ENCODE data around the gene GTF2F2.

DNA sequence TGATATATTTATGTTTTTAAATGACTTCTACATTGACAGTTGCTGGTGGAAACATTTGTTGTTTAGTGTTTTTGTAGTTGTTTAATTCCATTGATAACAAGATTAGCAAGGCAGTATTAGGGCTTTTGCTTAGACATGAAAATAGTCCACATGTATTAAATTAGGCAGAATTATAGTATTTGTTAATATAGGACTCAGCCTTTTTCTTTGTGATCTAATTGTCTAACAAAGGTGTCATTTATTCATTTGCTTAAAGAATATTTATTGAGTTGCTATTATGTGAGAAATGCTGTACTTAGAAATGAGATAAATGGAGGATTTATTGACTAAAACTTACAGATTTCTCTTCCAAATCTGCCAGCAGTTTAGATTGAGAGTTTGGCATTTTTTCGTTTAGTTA is 122.2 kb downstream of the GTF2F2 start:
- TF ChIP-seq NFATC4 (CRISPR knock-in tag; IDR thresholded peaks at IDR 0.05), result no peak
- no peak for TF ChIP-seq JUN (CRISPR knock-in tag; IDR thresholded peaks at IDR 0.05)
- TF ChIP-seq, protein P1, sequence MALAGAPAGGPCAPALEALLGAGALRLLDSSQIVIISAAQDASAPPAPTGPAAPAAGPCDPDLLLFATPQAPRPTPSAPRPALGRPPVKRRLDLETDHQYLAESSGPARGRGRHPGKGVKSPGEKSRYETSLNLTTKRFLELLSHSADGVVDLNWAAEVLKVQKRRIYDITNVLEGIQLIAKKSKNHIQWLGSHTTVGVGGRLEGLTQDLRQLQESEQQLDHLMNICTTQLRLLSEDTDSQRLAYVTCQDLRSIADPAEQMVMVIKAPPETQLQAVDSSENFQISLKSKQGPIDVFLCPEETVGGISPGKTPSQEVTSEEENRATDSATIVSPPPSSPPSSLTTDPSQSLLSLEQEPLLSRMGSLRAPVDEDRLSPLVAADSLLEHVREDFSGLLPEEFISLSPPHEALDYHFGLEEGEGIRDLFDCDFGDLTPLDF (CRISPR knock-in tag; IDR thresholded peaks at IDR 0.05), result no peak
- TF ChIP-seq, protein P2, sequence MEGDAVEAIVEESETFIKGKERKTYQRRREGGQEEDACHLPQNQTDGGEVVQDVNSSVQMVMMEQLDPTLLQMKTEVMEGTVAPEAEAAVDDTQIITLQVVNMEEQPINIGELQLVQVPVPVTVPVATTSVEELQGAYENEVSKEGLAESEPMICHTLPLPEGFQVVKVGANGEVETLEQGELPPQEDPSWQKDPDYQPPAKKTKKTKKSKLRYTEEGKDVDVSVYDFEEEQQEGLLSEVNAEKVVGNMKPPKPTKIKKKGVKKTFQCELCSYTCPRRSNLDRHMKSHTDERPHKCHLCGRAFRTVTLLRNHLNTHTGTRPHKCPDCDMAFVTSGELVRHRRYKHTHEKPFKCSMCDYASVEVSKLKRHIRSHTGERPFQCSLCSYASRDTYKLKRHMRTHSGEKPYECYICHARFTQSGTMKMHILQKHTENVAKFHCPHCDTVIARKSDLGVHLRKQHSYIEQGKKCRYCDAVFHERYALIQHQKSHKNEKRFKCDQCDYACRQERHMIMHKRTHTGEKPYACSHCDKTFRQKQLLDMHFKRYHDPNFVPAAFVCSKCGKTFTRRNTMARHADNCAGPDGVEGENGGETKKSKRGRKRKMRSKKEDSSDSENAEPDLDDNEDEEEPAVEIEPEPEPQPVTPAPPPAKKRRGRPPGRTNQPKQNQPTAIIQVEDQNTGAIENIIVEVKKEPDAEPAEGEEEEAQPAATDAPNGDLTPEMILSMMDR (IDR thresholded peaks at IDR 0.05), result no peak
- TF ChIP-seq, protein P3, sequence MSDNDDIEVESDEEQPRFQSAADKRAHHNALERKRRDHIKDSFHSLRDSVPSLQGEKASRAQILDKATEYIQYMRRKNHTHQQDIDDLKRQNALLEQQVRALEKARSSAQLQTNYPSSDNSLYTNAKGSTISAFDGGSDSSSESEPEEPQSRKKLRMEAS (CRISPR knock-in tag; IDR thresholded peaks at IDR 0.05), result no peak
- no peak for TF ChIP-seq ZNF317 (CRISPR knock-in tag; IDR thresholded peaks at IDR 0.05; ENCODE audit: borderline replicate concordance, low read depth)
- no peak for TF ChIP-seq ZNF396 (CRISPR knock-in tag; IDR thresholded peaks at IDR 0.05; ENCODE audit: borderline replicate concordance)
- TF ChIP-seq, protein P4, sequence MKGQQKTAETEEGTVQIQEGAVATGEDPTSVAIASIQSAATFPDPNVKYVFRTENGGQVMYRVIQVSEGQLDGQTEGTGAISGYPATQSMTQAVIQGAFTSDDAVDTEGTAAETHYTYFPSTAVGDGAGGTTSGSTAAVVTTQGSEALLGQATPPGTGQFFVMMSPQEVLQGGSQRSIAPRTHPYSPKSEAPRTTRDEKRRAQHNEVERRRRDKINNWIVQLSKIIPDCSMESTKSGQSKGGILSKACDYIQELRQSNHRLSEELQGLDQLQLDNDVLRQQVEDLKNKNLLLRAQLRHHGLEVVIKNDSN (CRISPR knock-in tag; IDR thresholded peaks at IDR 0.05), result no peak
- TF ChIP-seq FOXK1 (CRISPR knock-in tag; IDR thresholded peaks at IDR 0.05), result no peak
- no peak for TF ChIP-seq TEAD4 (CRISPR knock-in tag; IDR thresholded peaks at IDR 0.05)
- TF ChIP-seq, protein P5, sequence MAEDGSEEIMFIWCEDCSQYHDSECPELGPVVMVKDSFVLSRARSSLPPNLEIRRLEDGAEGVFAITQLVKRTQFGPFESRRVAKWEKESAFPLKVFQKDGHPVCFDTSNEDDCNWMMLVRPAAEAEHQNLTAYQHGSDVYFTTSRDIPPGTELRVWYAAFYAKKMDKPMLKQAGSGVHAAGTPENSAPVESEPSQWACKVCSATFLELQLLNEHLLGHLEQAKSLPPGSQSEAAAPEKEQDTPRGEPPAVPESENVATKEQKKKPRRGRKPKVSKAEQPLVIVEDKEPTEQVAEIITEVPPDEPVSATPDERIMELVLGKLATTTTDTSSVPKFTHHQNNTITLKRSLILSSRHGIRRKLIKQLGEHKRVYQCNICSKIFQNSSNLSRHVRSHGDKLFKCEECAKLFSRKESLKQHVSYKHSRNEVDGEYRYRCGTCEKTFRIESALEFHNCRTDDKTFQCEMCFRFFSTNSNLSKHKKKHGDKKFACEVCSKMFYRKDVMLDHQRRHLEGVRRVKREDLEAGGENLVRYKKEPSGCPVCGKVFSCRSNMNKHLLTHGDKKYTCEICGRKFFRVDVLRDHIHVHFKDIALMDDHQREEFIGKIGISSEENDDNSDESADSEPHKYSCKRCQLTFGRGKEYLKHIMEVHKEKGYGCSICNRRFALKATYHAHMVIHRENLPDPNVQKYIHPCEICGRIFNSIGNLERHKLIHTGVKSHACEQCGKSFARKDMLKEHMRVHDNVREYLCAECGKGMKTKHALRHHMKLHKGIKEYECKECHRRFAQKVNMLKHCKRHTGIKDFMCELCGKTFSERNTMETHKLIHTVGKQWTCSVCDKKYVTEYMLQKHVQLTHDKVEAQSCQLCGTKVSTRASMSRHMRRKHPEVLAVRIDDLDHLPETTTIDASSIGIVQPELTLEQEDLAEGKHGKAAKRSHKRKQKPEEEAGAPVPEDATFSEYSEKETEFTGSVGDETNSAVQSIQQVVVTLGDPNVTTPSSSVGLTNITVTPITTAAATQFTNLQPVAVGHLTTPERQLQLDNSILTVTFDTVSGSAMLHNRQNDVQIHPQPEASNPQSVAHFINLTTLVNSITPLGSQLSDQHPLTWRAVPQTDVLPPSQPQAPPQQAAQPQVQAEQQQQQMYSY (CRISPR knock-in tag; IDR thresholded peaks at IDR 0.05), result no peak
- TF ChIP-seq ELF4 (CRISPR knock-in tag; IDR thresholded peaks at IDR 0.05; ENCODE audit: low read depth), result no peak

Measured in WTC11 (cell line).